GM10847 (cell line): ENCODE results near the gene LMO3.

Source experiments
- POLR2A ChIP-seq: IDR thresholded peaks from 2 replicates; pipeline ENCODE4 v1.6.1; 2011; ENCODE audit not compliant: insufficient read length; ENCODE audit errors: extremely low read depth

The LMO3 gene

GRCh38 chr12:16606117-16606200, at the start of gene LMO3:
LMO3 (minus strand) TSS chr12:16606162; CDS start chr12:16600860, 5,302 bp downstream.
- no peak for TF ChIP-seq POLR2A

GRCh38 chr12:16636435-16637055, 30.6 kb upstream of the LMO3 start:
- TF ChIP-seq POLR2A: no peak

DNA sequence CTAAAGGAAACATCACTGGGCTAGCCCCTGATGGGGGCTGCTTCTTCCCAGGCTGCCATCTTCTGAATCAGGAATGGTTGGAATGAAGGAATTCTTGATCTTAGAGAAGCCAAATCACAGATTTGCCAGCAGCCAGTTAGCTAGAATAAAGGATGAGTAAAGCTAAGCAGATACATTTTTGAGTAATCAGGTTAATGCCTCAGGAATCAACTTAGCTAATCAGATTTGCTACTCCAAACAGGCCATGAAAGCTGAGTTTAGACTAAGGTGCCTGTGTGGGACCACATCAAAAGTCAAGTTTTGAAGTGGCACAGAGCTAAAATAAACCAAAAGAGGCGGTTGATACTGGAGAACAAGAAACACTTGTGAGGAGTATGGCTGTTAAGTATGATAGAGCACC, 28.8 kb upstream of the LMO3 start:
- no peak for TF ChIP-seq POLR2A

DNA sequence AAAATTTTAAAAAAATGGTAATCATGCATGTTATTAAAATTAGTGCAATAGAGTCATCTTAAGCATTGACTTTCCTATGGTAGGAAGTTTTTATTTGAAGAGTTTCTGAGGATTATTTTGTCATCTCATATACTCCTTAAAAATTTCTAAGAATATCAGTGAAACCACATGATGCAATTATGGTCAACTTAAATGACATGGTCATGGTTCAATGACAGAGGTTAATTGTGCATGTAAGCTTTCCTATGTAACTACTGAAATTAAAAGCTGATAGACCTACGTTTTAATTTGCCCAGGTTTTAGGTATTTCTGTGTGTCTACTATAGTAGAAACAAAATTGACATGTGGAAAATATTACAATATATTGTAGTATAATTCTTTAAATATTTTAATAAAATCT, 21.0 kb upstream of the LMO3 start:
- TF ChIP-seq POLR2A: no peak

DNA sequence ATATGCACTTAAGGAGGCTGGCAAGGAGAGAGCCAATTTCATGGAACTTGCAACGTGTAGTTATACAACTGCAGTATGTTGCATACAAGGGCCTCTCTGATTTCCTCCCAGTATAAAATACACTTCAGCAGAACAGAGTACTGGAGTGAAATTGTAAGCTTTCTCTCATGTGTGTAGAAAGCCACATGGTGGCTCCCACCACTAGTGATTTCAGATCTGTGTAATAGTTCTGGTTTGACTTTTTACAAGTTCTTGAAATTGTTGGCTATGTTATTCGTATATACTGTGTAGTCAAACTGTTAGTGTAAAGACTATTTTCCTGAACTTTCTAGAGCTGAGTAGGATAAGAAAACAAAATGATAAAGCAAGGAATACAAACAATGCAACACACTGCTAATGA, 16.4 kb upstream of the LMO3 start:
- TF ChIP-seq POLR2A: no peak

DNA sequence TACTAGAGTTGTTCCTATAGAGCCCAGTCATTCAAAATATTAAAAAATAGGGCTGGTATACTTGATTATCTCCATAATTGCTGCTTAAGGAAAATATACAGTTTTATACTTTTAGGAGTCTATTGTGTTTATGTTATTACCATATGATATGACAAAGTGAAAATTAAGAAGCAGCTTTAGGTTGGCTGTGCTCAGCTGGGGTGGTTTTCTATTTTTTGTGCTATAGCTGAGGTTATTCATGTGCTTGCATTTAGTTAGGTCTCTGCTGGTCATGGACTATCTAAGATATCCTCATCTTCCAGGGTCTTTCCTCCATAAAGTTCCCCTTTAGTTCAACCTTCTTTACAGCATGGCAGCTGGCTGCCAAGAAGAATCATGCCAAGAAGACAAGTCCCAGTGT, 13.6 kb upstream of the LMO3 start:
- no peak for TF ChIP-seq POLR2A

DNA sequence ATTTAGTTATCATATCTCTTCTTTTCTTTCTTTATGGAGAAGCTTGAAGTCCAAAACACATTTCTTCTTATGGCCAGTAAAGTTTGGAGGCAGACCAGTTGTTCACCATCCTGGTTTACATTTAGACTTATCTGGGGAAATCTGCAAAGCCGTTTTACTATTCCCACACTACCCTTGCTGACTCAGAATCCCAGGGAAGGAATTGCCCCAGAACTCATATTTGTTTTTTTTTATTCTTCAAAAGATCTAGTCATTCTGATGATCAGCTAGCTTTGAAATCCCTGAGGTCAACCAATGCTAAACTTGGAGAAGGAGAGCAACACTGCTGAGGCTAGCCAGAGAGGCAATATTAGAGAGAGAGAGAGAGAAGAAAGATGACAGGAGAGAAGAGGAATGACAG, 12.3 kb upstream of the LMO3 start:
- no peak for TF ChIP-seq POLR2A

- no peak for TF ChIP-seq POLR2A
Measured at GRCh38 chr12:16613199-16613598, 7.2 kb upstream of the LMO3 start.

- TF ChIP-seq POLR2A: no peak
Measured at GRCh38 chr12:16612647-16613046, 6.7 kb upstream of the LMO3 start.

- no peak for TF ChIP-seq POLR2A
Measured at GRCh38 chr12:16611146-16611545, 5.2 kb upstream of the LMO3 start.

- no peak for TF ChIP-seq POLR2A
Measured at GRCh38 chr12:16610743-16611142, 4.8 kb upstream of the LMO3 start.

DNA sequence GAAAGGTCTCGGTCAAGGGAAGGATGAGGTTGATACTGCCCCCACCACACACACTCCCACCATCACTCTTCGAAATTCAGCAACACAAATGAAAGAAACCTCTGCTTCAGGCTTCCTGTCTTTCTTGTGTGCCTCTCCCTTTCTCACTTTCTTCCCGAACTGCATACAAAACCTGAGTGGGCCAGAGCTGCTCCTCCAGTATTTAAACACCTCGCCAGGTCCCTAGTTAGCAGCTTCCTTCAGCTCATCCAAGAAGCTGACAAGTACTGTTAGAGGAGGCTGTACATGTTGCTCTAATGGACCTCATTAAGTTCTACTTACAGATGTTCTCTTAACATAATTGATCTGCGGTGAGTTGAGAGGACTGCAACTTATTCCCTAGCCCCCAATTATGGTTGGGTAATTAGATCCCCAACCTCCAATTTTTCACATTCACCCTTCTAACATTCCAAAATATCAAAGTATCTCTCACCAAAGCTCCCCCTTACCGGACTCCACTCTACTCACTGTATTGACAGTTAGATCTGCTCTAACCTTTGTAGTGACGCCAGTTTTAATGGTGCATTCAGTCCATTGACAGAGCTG, 4.1 kb upstream of the LMO3 start:
- TF ChIP-seq POLR2A: no peak

- TF ChIP-seq POLR2A: no peak
Measured at GRCh38 chr12:16608946-16609539, 3.1 kb upstream of the LMO3 start.

DNA sequence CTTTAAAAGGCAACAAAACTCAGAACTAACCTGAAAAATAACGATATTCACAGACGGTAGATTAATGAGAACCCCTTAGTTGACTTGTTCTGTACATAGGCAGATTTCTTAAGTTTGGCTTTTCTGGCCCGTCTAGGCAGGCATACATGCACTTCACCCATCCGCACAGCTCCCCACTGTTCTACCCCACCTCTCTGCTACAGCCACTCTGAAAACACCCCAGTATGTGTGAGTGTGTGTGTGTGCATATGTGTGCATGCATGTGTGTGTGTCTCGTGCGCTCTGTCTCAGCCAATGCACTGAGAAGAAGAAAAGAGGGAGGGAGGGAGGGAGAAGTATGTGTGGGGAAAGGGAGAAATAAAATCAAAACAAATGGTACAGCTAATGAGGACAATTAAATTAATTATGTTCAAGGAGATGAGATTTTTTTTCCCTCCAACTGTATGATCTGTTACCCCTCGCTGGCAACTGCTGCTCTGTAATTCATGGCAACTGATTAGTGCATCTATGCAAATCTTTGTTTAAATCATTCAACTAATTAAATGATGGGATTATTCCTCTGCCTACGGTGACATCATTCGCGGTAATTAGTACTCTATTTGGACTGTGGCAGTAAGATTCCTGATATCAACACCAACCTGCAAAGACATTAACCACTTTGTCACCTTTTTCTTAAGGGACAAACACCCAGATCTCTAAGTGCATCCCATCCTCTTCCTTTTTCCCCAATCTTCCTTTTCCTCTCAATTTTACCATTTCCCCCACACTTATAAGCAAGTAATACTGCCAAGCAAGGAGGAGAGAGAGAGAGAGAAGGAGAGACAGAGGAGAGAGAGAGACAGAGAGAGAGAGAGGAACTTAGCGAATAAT, 2.2 kb upstream of the LMO3 start:
- TF ChIP-seq POLR2A: no peak

- TF ChIP-seq POLR2A: no peak
Measured at GRCh38 chr12:16606991-16607390, 1.0 kb upstream of the LMO3 start.

- no peak for TF ChIP-seq POLR2A
Measured at GRCh38 chr12:16606201-16606849, 363 bp upstream of the LMO3 start.
